ENCODE results near the gene RAPGEF4.
"Not testable (repeated sequence)": the region's sequence is repeated elsewhere in the genome, so short reads cannot be mapped to it uniquely, and the experiment has no call there.

RAPGEF4 gene

DNA sequence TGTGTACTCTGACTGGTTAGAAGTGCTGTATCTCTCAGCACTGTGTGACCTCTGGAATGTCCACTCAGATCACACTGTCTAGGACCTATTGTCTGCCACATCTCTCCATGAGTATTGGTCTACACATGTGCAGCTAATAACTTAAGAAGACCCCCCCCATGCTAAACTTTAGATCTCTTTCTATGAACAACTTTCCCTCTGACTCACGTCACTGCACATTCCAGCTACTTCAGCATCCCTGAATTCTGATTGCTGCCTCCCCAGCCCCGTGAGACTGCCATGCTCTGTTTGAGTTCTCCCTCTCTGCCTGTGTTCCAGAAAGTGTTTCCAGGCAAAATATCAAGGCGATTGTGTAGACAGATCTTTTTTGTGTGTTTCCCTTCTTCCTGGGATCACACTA, 41.8 kb downstream of the RAPGEF4 start:
- no peak for DNase-seq

DNA sequence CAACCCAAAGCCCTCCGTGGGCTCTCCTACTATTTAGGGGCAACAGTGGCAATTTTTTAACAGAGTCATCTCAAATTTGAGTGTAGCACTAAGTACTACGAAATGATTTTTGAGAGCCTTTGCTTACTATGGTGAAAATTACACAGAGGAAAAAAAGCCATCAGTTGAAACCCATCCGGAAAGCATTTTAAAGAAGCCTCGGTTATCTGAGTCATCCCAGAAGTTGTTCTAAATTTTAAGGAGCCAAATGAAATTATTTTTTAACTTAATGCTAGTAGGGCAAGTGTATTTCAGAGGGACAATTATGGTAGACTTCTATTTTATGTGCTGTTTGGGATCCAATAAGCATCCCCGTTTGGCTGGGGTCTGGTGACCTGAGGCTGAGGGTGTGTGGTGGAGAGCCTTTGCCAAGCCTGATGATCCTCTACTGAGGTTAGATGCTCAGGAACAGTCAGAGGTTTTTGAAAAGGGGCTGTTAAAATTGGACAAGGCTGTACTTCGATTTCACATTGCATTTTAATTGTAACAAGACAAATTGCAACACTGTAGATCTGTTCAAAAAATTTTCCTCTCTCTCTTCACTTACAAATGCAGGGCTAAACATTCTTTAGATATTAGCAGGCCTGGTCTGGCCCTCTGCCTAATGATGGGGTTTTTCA, 47.0 kb downstream of the RAPGEF4 start:
- no peak for DNase-seq

DNA sequence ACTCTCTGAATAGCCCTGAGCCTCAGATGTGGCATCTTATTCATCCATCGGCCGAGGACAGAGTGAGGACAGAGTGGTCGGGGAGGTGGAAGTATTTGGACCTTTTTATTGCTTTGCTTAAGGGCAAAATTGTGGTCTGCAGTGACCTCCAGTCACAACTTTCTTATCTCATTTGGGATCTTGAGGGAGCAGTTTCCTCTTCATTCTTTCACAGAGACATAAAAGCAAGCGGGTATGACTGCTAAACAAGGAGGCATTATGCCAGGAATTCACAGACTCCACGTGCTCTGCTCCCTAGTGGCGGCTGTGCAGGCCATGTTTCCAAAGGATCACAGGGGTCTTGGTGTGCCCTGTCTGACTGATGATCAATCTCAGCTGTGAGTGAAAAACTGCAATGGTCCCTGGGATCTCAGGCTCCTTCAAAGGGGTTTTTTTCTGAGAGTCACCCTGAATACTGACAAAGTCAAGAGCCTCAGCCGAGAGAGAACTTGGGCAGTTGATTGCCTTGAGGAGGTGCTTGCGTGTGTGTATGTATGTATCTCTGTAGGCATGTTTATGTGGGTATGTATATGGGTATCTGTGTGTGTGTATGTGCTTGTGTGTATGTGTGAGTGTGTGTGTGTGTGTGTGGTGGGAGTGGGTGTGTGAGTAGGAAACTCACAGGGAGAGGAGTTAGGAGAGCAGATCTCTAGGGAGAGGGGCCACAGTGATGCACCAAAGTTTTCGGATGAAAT, 47.7 kb downstream of the RAPGEF4 start:
- no peak for DNase-seq

DNA sequence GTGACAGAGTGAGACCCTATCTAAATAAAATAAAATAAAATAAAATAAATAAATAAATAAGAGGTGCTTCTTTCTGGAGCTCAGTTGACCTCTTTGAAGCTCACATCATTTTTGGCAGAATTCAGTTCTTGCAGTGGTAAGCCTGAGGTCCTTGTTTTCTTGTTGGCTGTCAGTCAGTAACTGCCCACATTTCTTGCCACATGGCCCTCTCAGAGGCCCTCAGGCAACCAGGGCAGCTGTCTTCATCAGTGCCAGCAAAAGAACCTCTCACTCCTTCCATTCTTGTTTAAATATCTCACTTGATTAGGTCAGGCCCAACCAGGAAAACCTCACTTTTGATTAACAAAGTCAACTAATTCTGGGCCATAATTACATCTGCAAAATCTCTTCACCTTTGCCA, 53.2 kb downstream of the RAPGEF4 start:
- no peak for DNase-seq

- no peak for DNase-seq
Measured at GRCh38 chr2:172790404-172790803, 54.8 kb downstream of the RAPGEF4 start.

GRCh38 chr2:172791953-172792352, 56.3 kb downstream of the RAPGEF4 start:
- DNase-seq = no peak

GRCh38 chr2:172792711-172793110, 57.1 kb downstream of the RAPGEF4 start:
- no peak for DNase-seq

DNA sequence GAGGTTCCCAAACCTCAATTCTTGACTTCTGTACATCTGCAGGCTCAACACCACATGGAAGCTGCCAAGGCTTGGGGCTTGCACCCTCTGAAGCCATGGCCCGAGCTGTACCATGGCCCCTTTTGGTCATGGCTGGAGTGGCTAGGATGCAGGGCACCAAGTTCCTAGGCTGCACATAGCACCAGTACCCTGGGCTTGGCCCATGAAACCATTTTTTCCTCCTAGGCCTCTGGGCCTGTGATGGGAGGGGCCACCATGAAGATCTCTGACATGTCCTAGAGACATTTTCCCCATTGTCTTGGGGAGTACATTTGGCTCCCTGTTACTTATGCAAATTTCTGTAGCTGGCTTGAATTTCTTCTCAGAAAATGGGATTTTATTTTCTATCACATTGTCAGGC, 67.7 kb downstream of the RAPGEF4 start:
- not testable (repeated sequence) for DNase-seq

DNA sequence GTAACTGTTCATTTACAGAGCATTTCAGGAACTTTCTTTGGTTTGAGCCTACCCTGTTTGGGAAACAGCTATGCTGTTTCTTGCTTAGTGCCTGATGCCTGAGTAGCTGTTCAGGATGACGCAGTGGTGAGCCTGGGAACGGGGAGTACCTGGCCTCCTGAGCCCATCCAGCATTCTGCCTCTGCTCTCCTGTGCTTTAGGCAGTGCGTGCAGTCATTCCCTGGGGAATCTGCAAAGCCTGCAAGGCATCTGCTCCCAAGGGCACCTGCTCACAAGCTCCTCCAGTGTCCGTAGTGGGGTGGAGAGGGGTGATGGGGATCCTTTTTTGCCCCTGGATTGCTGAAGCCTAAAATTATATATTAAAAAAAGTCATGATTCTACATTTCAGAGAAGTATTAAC, 68.8 kb downstream of the RAPGEF4 start:
- DNase-seq = no peak

DNA sequence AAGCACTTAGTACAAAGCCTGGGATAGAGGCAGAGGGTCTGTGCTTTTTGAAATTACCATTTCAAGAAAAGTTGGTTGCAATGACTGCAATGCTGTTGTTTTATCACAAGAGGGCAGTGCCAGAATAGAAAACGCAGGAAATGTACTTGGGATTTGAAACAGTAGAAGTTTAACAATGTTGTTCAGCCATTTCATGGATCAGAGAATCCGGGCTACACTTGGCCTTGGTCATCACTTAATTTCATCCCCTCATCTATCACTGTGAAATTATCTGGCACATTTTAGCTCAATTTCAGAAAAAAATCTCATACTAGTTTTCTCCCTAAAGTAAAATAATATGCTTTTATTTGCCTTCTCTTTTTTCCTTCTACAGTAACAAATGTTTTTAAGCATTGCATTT, 70.8 kb downstream of the RAPGEF4 start:
- no peak for DNase-seq

DNA sequence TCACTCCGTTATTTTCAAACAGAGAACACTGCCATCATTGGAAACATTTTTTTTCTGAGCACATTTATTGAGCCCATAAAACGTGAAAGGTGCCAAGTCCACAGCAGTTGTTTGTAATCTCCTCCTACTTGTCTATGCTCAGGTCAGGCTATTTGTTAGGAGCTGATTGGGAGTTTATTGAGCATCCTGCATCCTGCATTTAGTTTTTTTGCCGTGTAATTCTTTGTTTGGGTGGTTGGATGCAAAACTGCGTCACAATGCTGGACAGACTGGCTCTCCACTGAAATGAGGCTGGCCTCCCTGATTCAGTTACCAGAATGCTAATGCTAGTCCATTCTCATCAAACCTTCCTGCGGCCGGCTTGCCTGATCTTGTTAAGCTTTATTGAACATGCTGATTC, 71.4 kb downstream of the RAPGEF4 start:
- no peak for DNase-seq

GRCh38 chr2:172808156-172808555, 72.5 kb downstream of the RAPGEF4 start:
- DNase-seq = no peak

DNA sequence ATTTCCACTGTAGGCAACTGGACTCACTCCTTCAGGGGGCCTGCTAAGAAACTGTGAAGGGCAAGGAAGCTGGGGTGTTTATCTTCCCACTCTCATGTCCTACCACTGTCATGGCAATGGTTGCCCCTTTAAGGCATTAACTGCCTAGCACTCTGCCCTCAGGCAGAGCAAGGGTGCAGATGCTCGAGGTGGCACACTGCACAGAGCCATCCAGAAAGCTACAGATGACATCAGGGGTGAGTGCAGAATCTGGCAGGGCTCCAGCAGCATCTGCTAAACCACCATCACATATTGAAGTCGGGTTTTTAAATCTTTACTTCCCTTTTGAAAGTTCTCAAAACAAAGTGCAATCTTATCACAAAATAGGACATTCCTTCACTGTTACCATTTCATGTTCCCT, 75.4 kb downstream of the RAPGEF4 start:
- DNase-seq = no peak

DNA sequence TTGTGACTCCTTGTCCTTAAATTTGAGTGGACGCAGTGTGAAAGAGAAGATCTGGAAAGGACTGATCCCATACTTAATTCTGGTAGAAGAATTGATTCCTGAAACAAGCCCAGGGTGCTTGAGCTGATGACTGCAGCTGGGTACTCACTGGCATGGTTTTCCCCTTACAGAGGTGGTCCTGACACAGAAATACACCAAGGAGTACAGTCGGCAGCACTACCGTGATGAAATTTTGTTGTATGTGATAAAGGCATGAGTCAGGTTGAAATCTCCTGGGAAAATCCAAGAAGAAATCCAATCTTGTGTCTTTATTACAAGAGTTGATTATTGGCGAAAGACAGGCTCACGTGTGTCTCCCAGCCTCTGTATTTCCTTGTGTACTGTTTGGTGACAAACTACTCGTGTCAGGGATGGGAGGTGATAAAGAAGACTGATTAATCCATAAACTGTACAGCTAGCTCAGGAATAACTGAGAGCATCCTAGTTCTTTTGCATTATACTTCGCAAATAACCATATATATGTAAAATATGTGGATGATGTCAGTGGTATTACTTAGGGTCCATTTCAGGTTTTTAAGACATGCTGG, 76.6 kb downstream of the RAPGEF4 start:
- no peak for DNase-seq

GRCh38 chr2:172813314-172813888, 77.8 kb downstream of the RAPGEF4 start:
- no peak for DNase-seq

DNA sequence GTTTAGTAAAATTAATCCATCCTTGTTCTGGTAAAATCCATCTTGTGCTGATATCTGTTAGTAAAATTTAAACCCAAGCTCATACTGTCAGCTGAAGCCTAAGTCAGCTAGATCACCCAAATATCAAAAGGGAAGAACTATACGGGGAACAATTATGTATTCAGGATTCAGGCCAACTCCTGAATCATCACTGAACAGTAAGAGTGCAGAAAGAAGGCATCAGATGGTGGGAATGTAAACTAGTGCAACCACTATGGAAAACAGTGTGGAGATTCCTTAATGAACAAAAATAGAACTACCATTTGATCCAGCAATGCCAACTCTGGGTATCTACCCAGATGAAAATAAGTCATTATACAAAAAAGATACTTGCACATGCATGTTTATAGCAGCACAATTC, 81.8 kb downstream of the RAPGEF4 start:
- no peak for DNase-seq

DNA sequence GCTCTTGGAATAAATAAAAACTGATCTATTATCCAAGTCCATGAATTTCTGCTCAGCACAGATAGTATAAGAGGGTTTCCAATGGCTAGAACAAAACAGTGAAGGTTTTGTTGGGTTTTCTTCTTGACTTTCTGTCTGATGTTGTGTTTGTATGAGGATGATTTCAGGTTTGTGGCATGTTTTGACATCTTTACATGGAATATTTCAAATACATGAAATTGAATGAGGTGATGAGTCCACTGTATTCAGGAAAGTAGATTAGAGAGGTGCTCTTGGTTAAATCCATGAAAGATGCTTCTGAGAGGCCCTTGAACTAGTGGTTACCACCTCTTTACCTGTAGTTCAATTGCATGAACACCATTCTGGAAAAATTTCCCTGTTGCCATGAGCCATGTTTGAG, 84.3 kb downstream of the RAPGEF4 start:
- DNase-seq = no peak

DNA sequence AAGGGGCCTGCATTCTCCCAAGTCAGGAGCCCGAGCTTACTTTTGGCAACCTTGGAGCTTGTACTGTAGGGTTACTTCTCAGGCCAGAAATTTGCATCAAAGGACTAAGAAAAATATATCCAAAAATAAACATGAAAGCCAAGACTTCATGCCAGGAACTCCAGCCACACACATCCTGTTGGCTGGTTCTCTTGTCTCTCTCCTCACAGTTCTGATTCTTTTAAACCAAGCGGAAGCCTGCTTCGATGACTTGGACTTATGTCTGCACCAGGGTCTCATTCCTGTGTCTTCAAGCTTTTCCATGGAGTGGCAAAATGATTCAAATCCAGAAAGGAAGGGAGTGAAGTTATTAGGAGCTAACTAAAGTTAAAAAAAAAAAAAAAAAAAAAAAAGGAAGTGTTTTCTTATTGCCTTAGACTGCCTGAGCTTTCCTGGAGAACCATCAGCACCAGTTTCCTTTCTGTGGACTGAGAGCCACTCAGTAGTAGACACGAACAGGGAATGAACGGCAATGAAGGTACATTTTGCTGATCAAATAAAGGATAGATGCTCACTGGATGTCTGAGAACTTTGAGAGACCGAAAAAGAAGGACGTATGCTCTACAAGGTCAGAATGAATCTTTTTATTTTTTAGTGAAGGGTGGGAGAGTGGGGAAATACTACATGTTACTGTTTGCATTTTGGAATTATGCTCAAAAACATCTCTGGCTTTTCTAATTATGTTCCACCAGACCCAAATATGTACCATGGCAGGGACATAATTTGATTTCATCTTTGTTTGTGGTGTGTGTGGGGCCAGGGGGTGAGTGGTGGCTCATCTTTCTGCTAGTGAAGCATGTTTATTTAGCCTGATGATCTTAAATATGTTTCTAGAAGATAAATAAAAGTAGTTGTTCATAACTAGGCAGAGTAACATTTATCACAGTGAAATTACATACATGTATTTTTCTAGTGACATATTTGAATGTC, 86.0 kb downstream of the RAPGEF4 start:
- DNase-seq = no peak

- DNase-seq = no peak
Measured at GRCh38 chr2:172822585-172822984, 86.9 kb downstream of the RAPGEF4 start.

DNA sequence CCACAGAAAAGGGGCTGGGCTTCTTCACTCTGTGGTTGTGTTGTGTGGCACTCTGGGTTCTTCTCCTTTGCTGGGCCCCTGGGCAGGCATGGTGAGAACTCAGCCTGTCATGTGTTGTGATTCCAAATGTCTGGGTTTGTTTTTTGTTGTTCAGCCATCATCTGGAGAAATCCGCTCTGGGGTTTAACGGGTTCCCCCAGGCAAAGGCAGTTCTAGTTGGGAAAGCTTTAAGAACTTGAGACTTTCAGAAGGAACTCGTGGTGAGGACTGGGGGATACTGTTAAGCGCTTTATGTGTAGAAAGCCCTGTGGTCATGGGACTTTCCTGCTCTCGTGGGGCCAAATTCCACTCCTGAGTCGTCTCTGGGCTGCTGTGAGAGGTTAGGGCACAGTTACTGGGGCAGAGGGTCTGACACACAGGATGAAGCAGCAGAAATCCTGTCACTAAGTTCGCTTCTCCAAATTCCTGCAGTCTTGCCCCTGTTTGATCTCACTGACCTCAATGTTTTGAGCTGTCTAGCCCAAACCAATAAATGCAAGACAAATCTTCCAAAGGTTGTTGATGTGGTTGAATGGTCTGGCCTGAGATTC, 87.7 kb downstream of the RAPGEF4 start:
- DNase-seq = no peak

- DNase-seq = no peak
Measured at GRCh38 chr2:172826522-172826921, 90.9 kb downstream of the RAPGEF4 start.

GRCh38 chr2:172829229-172829628, 93.6 kb downstream of the RAPGEF4 start:
- DNase-seq = no peak
